Measurements from ENCODE around the gene PRDM13. TPM values are rescaled to one million over a fixed set of nuclear protein-coding genes. Genes with fewer than 3 reads are reported as not detected.

The PRDM13 gene
- total RNA-seq, 1 experiment from 2014 or later: 0.11 TPM

- ChIA-PET CTCF (interaction anchor here (0.6 to 2.3 kb wide), 7 partner anchors 10 to 470 kb away, joined by 3 to 13 read pairs (median 5); partner anchors contain the start of gene CCNC), POLR2A (no interaction called here)
- Mint-ChIP-seq H3K27me3 (ENCODE audit: low read depth) (peaks cover 99% of the 10 kb centered on the region), H3K4me3 (peak overlapping the region; percentile 60), H3K9me3 (peaks cover 3% of the 10 kb centered on the region), H3K4me1 (peaks cover 44% of the 10 kb centered on the region), H3K27ac (no peak overlapping the region), H3K36me3 (peaks cover 1% of the 10 kb centered on the region; the same call in 1 of the 2 replicates)
- ATAC-seq (peak; percentile 58), DNase-seq (ENCODE audit: low spot score) (peak; percentile 79)
- TF ChIP-seq CREB1 (CRISPR knock-in tag; IDR thresholded peaks at IDR 0.05): no peak
- TF ChIP-seq ELF4 (CRISPR knock-in tag; IDR thresholded peaks at IDR 0.05; ENCODE audit: low read depth): no peak
- TF ChIP-seq, protein P1, sequence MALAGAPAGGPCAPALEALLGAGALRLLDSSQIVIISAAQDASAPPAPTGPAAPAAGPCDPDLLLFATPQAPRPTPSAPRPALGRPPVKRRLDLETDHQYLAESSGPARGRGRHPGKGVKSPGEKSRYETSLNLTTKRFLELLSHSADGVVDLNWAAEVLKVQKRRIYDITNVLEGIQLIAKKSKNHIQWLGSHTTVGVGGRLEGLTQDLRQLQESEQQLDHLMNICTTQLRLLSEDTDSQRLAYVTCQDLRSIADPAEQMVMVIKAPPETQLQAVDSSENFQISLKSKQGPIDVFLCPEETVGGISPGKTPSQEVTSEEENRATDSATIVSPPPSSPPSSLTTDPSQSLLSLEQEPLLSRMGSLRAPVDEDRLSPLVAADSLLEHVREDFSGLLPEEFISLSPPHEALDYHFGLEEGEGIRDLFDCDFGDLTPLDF (CRISPR knock-in tag; IDR thresholded peaks at IDR 0.05): no peak
- no peak for TF ChIP-seq NFATC4 (CRISPR knock-in tag; IDR thresholded peaks at IDR 0.05)
- TF ChIP-seq, protein P2, sequence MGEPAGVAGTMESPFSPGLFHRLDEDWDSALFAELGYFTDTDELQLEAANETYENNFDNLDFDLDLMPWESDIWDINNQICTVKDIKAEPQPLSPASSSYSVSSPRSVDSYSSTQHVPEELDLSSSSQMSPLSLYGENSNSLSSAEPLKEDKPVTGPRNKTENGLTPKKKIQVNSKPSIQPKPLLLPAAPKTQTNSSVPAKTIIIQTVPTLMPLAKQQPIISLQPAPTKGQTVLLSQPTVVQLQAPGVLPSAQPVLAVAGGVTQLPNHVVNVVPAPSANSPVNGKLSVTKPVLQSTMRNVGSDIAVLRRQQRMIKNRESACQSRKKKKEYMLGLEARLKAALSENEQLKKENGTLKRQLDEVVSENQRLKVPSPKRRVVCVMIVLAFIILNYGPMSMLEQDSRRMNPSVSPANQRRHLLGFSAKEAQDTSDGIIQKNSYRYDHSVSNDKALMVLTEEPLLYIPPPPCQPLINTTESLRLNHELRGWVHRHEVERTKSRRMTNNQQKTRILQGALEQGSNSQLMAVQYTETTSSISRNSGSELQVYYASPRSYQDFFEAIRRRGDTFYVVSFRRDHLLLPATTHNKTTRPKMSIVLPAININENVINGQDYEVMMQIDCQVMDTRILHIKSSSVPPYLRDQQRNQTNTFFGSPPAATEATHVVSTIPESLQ (CRISPR knock-in tag; IDR thresholded peaks at IDR 0.05): no peak
- TF ChIP-seq, protein P3, sequence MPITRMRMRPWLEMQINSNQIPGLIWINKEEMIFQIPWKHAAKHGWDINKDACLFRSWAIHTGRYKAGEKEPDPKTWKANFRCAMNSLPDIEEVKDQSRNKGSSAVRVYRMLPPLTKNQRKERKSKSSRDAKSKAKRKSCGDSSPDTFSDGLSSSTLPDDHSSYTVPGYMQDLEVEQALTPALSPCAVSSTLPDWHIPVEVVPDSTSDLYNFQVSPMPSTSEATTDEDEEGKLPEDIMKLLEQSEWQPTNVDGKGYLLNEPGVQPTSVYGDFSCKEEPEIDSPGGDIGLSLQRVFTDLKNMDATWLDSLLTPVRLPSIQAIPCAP (CRISPR knock-in tag; IDR thresholded peaks at IDR 0.05): 0 out of 2 replicates have a peak, but pooled peaks have one; percentile 20
- no peak for TF ChIP-seq NFE2L1 (CRISPR knock-in tag; IDR thresholded peaks at IDR 0.05)
- 0 out of 2 replicates have a peak, but pooled peaks have one; percentile 21 for TF ChIP-seq TP53 (CRISPR knock-in tag; IDR thresholded peaks at IDR 0.05)
- no peak for TF ChIP-seq ATF2 (CRISPR knock-in tag; IDR thresholded peaks at IDR 0.05; ENCODE audit: borderline replicate concordance, low read depth)
- TF ChIP-seq GRHL2 (CRISPR knock-in tag; IDR thresholded peaks at IDR 0.05; ENCODE audit: insufficient replicate concordance, severe bottlenecking): no peak
- no peak for TF ChIP-seq USF1 (CRISPR knock-in tag; IDR thresholded peaks at IDR 0.05)
- 0 out of 2 replicates have a peak, but pooled peaks have one; percentile 4 for TF ChIP-seq ZNF263 (CRISPR knock-in tag; IDR thresholded peaks at IDR 0.05; ENCODE audit: low read depth)
- TF ChIP-seq, protein P4, sequence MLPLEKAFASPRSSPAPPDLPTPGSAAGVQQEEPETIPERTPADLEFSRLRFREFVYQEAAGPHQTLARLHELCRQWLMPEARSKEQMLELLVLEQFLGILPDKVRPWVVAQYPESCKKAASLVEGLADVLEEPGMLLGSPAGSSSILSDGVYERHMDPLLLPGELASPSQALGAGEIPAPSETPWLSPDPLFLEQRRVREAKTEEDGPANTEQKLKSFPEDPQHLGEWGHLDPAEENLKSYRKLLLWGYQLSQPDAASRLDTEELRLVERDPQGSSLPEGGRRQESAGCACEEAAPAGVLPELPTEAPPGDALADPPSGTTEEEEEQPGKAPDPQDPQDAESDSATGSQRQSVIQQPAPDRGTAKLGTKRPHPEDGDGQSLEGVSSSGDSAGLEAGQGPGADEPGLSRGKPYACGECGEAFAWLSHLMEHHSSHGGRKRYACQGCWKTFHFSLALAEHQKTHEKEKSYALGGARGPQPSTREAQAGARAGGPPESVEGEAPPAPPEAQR (CRISPR knock-in tag; IDR thresholded peaks at IDR 0.05): no peak
- no peak for TF ChIP-seq USF2 (CRISPR knock-in tag; IDR thresholded peaks at IDR 0.05)
- TF ChIP-seq ETV6 (CRISPR knock-in tag; IDR thresholded peaks at IDR 0.05): no peak
- TF ChIP-seq, protein P5, sequence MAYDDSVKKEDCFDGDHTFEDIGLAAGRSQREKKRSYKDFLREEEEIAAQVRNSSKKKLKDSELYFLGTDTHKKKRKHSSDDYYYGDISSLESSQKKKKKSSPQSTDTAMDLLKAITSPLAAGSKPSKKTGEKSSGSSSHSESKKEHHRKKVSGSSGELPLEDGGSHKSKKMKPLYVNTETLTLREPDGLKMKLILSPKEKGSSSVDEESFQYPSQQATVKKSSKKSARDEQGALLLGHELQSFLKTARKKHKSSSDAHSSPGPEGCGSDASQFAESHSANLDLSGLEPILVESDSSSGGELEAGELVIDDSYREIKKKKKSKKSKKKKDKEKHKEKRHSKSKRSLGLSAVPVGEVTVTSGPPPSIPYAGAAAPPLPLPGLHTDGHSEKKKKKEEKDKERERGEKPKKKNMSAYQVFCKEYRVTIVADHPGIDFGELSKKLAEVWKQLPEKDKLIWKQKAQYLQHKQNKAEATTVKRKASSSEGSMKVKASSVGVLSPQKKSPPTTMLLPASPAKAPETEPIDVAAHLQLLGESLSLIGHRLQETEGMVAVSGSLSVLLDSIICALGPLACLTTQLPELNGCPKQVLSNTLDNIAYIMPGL (CRISPR knock-in tag; IDR thresholded peaks at IDR 0.05): peak; percentile 80; the same call in 1 of the 2 replicates
- TF ChIP-seq ZNF317 (CRISPR knock-in tag; IDR thresholded peaks at IDR 0.05; ENCODE audit: borderline replicate concordance, low read depth): no peak
- no peak for TF ChIP-seq NR3C1 (CRISPR knock-in tag; conservative IDR thresholded peaks at IDR 0.05; ENCODE audit: low read depth)
- TF ChIP-seq ZNF138 (CRISPR knock-in tag; conservative IDR thresholded peaks at IDR 0.05): no peak
Measured at GRCh38 chr6:99613409-99613704, 6.7 kb downstream of the PRDM13 start.

All from WTC11 (cell line).